BLaER1 (cell line): Measurements from ENCODE around the gene CLDN7.

ENCODE experiments used
- H3K27ac ChIP-seq: shearing (Covaris generic); formaldehyde crosslinking; 2 replicates; pipeline ENCODE4 v1.8.1; 2022
- H3K27me3 ChIP-seq: shearing (Covaris generic); formaldehyde crosslinking; 2 replicates; pipeline ENCODE4 v1.8.1; 2022
- H3K36me3 ChIP-seq: shearing (Covaris generic); formaldehyde crosslinking; 2 replicates; pipeline ENCODE4 v1.8.1; 2022
- H3K4me1 ChIP-seq: shearing (Covaris generic); formaldehyde crosslinking; 2 replicates; pipeline ENCODE4 v1.8.1; 2022
- H3K4me2 ChIP-seq: shearing (Covaris generic); formaldehyde crosslinking; 2 replicates; pipeline ENCODE4 v1.8.1; 2022
- H3K4me3 ChIP-seq: shearing (Covaris generic); formaldehyde crosslinking; 2 replicates; pipeline ENCODE4 v1.8.1; 2022
- H3K9ac ChIP-seq: shearing (Covaris generic); formaldehyde crosslinking; 2 replicates; pipeline ENCODE4 v1.8.1; 2022
- H3K9me3 ChIP-seq: shearing (Covaris generic); formaldehyde crosslinking; 2 replicates; pipeline ENCODE4 v1.8.1; 2022
- H4K20me1 ChIP-seq: shearing (Covaris generic); formaldehyde crosslinking; 2 replicates; pipeline ENCODE4 v1.8.1; 2022
- Cebpa-rat ChIP-seq: shearing (Covaris generic); IDR thresholded peaks from 2 replicates; pipeline ENCODE4 v1.8.1; 2022

The CLDN7 gene

DNA sequence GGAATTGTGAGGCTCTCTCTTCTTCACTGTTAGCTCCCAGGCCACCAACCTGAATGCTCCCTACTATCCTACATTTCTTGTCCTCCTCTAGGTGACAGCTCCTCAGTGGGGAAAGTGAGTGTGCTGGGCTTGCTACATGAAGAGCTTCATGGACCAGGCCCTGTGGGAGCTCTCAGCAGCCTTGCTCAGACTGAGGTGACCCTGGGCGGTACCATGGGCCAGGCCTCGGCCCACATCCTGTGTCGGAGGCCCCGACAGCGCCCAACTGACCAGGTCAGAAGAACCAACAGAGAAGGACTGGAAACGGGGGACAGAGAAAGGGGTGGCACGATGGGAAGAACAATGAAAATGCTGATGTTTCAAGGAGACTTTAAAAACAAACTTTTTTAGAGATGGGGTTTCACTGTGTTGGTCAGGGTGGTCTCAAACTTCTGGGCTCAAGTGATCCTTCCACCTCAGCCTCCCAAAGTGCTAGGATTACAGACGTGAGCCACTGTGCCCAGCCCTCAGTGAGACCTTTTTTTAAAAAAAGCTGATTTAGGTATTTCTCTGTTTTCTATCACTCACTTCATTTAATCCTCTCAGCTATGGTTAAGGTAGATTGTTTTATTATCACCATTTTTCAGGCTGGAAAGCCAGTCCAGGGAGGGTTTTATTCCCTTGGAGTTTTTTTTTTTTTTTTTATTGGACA lies 5.4 kb downstream of the CLDN7 start:
- Histone ChIP-seq H3K27ac (no peak overlapping the region), H3K4me1 (peaks cover 24% of the 10 kb centered on the region), H3K36me3 (peaks cover 66% of the 10 kb centered on the region), H3K27me3 (peaks cover 33% of the 10 kb centered on the region), H3K4me3 (no peak overlapping the region), H3K9ac (no peak overlapping the region), H4K20me1 (peaks cover 35% of the 10 kb centered on the region), H3K4me2 (no peak overlapping the region), H3K9me3 (no peaks in the 10 kb centered on the region)
- no peak for TF ChIP-seq Cebpa-rat

- H3K4me1 ChIP-seq, result peaks cover 21% of the 10 kb centered on the region
- H3K4me2 ChIP-seq, result no peak overlapping the region
- peaks cover 25% of the 10 kb centered on the region for H4K20me1 ChIP-seq
- H3K9me3 ChIP-seq, result no peaks in the 10 kb centered on the region
- peaks cover 57% of the 10 kb centered on the region for H3K36me3 ChIP-seq
- no peak overlapping the region for H3K9ac ChIP-seq
- H3K27ac ChIP-seq, result no peak overlapping the region
- peaks cover 9% of the 10 kb centered on the region for H3K27me3 ChIP-seq
- TF ChIP-seq Cebpa-rat, result no peak
- H3K4me3 ChIP-seq, result no peak overlapping the region
Observed at GRCh38 chr17:7254511-7254910, 7.8 kb downstream of the CLDN7 start.

GRCh38 chr17:7253082-7253481 lies 9.2 kb downstream of the CLDN7 start:
- Histone ChIP-seq H3K4me2 (peak overlapping the region; percentile 81), H4K20me1 (peaks cover 29% of the 10 kb centered on the region), H3K9me3 (no peaks in the 10 kb centered on the region), H3K27ac (peak overlapping the region; percentile 90), H3K4me1 (peaks cover 35% of the 10 kb centered on the region), H3K9ac (peak overlapping the region; percentile 94), H3K4me3 (peak overlapping the region; percentile 81), H3K27me3 (no peaks in the 10 kb centered on the region), H3K36me3 (peaks cover 47% of the 10 kb centered on the region)
- no peak for TF ChIP-seq Cebpa-rat

DNA sequence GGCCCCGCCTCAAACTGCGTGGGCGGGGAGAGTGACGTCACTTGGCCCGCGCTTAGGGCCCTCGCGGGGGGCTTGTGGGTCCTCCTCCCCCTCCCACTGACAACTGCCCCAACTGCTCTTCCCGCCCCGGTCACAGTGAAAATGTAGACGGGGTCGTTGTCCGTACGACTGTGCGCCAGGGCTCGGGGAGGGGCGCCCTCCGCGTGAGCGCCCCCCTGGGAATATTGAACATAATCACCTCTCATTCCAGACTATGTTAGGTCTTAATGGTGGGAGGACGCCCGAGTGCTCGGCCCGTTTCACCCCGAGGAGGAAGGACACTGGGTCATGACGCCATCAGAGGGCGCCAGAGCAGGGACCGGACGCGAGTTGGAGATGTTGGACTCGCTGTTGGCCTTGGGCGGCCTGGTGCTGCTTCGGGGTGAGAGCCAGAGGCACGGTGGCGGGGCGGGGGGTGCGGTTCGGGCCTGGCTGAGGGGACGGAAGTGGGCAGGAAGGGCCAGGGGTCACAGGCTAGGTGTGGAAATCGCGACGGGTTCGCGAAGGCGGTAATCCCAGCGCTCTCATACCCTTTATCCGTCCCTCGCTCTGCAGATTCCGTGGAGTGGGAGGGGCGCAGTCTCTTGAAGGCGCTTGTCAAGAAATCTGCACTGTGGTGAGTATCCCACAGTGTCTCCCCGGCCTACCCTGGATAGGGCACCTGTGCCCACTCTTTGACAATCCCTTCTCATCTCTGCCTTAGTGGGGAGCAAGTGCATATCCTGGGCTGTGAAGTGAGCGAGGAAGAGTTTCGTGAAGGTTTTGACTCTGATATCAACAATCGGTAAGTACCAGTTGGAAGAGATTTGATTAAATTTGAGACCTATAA lies 9.9 kb downstream of the CLDN7 start, which contains the start of gene ELP5:
ELP5 (plus strand) TSS at position 40 of the 868 bp plus-strand sequence; CDS start at position 376, 336 bp downstream.
- H3K9ac ChIP-seq, result peak within 1 kb of the TSS; percentile 94
- peak within 1 kb of the TSS; percentile 81 for H3K4me3 ChIP-seq
- H3K27me3 ChIP-seq, result no peaks in the 10 kb centered on the region
- no peaks in the 10 kb centered on the region for H3K9me3 ChIP-seq
- H3K4me1 ChIP-seq, result peaks cover 35% of the 10 kb centered on the region
- no peak for TF ChIP-seq Cebpa-rat
- H3K27ac ChIP-seq, result peak within 1 kb of the TSS; percentile 90
- peaks cover 41% of the 10 kb centered on the region for H3K36me3 ChIP-seq
- peaks cover 35% of the 10 kb centered on the region for H4K20me1 ChIP-seq
- H3K4me2 ChIP-seq, result peak within 1 kb of the TSS; percentile 99

- Histone ChIP-seq H3K4me1 (peaks cover 35% of the 10 kb centered on the region), H3K4me3 (peak within 1 kb of the TSS; percentile 81), H3K36me3 (peaks cover 41% of the 10 kb centered on the region), H3K9ac (peak within 1 kb of the TSS; percentile 94), H3K27me3 (no peaks in the 10 kb centered on the region), H3K27ac (peak within 1 kb of the TSS; percentile 90), H3K9me3 (no peaks in the 10 kb centered on the region), H3K4me2 (peak within 1 kb of the TSS; percentile 99), H4K20me1 (peaks cover 42% of the 10 kb centered on the region)
- no peak for TF ChIP-seq Cebpa-rat
Observed at GRCh38 chr17:7251661-7252175, 10.6 kb downstream of the CLDN7 start, which contains the start of gene CTDNEP1. Gene CTDNEP1 (minus strand): TSS chr17:7251734. CDS start chr17:7251296, 438 bp downstream.

DNA sequence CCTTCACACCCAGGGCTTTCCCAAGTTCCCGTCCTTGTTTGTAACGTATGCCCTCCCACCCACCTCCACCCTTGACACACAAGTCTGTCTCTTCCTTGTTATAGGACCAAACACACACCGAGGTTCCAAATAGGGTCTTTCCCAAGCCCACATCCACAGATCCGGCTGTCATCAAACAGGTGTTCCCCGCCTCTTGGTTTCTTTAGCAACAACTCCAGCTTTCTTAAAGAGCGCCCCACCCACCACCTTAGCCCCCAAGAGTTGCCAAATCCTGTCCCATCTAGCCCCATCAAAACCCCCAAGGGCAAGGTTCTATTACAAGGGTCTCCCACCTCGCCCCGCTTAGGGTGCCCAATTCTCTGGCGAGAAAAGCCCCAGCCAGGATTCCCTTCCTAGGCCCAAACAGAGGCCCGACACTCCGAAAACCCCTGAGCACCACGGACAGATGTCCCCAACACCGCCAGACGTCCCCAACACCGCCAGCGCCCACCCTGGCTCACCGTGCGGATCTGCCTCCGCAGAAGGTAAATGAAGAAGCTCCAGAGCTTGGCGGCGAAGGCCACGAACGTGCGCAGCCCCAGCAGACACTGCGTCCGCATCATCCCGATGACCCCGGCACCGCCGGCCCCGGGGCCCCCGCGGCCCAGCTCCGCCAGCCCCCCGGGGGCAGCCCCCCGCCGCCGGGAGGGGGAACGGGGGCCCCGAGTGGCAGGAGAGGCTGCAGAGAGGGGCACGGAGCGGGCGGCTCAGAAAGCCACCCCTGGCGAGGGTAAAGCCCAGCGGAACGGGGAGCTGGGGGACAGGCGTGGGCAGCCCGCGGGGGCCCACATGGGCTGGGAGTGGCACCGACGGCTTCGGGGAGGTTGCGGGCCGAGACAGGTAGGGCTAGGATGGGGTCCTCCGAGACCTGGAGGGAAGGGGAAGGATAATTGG lies 11.3 kb downstream of the CLDN7 start:
- Histone ChIP-seq H3K4me2 (peak overlapping the region; percentile 99), H3K9me3 (no peaks in the 10 kb centered on the region), H3K27ac (peak overlapping the region; percentile 90), H3K27me3 (no peaks in the 10 kb centered on the region), H3K9ac (peak overlapping the region; percentile 94), H4K20me1 (peaks cover 50% of the 10 kb centered on the region), H3K36me3 (peaks cover 41% of the 10 kb centered on the region), H3K4me3 (peak overlapping the region; percentile 81), H3K4me1 (peaks cover 35% of the 10 kb centered on the region)
- TF ChIP-seq Cebpa-rat, result no peak

DNA sequence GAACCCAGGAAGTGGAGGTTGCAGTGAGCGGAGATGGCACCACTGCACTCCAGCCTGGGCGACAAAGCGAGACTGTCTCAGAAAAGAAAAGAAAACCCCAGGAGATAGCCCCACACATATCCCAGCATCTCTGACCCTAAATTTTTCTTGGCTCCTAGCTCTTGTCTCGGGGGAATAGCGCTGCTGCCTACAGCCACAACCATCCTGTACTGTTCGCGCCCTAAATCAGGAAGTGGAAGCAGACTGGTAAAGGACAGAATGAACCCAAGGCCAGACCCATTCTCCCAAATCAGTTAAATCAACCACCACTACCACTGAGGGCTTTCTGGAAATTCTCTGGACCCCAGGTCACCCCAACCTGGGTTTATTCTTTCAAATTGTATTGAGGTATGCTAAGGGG lies 12.4 kb downstream of the CLDN7 start:
- Histone ChIP-seq H4K20me1 (peaks cover 53% of the 10 kb centered on the region), H3K9ac (peak overlapping the region; percentile 94), H3K9me3 (no peaks in the 10 kb centered on the region), H3K27ac (peak overlapping the region; percentile 90), H3K4me1 (peaks cover 35% of the 10 kb centered on the region), H3K27me3 (no peaks in the 10 kb centered on the region), H3K36me3 (peaks cover 41% of the 10 kb centered on the region), H3K4me3 (peak overlapping the region; percentile 81), H3K4me2 (peak overlapping the region; percentile 99)
- no peak for TF ChIP-seq Cebpa-rat

GRCh38 chr17:7249214-7249613 lies 13.1 kb downstream of the CLDN7 start:
- Histone ChIP-seq H3K4me2 (peak overlapping the region; percentile 99), H4K20me1 (peaks cover 53% of the 10 kb centered on the region), H3K36me3 (peaks cover 41% of the 10 kb centered on the region), H3K4me3 (peak overlapping the region; percentile 81), H3K27me3 (no peaks in the 10 kb centered on the region), H3K4me1 (peaks cover 35% of the 10 kb centered on the region), H3K27ac (peak overlapping the region; percentile 90), H3K9me3 (no peaks in the 10 kb centered on the region), H3K9ac (peak overlapping the region; percentile 94)
- TF ChIP-seq Cebpa-rat, result no peak

DNA sequence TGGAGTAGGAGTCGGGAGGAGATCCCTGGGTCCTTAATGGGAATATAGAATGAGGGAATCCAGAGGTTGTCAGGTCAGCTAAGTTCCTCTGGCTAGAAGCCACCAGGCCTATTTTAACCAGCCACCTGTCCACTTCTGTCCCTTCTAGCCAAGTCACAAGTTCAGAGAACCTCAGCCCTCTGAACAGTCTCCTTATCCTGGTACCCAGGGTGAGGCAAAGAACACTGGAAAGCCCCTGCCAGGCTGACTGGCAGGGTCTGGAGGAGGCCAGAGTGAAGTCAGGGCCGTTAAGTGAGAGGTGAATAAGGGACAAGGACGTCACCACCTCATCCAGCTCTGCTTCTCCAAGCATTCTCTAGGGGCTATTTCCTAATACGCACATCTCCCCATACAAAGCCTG lies 13.5 kb downstream of the CLDN7 start:
- Histone ChIP-seq H3K36me3 (peaks cover 41% of the 10 kb centered on the region), H3K4me2 (peak overlapping the region; percentile 99), H3K9me3 (no peaks in the 10 kb centered on the region), H3K27me3 (no peaks in the 10 kb centered on the region), H3K4me1 (peaks cover 35% of the 10 kb centered on the region), H3K27ac (peak overlapping the region; percentile 90; the same call in 1 of the 2 replicates), H4K20me1 (peaks cover 53% of the 10 kb centered on the region), H3K9ac (peak overlapping the region; percentile 94), H3K4me3 (no peak overlapping the region)
- TF ChIP-seq Cebpa-rat, result no peak
